H1 (cell line): Measurements from ENCODE around the gene SCN1B. TPM values are rescaled to one million over a fixed set of nuclear protein-coding genes. Genes with fewer than 3 reads are reported as not detected.

Experiments used
- CTCF ChIA-PET: fragments of 300-600 bp; sonication (Branson Sonifier 250); formaldehyde crosslinking; loops from one replicate; lab custom pipeline; 2021; ENCODE audit not compliant: partially characterized antibody; lab: Charles Lee
- POLR2A ChIA-PET: fragments of 300-600 bp; sonication (Branson Sonifier 250); formaldehyde crosslinking; loops from one replicate; lab custom pipeline; 2021; ENCODE audit warnings: inconsistent platforms; ENCODE audit not compliant: partially characterized antibody; lab: Charles Lee
- DNase-seq, 2 experiments: peaks; one replicate each; pipeline versions ENCODE4 v3.0.0 to v3.0.0-alpha.2; 2010 to 2022; ENCODE audit warnings: low spot score in 2 of 2, low read depth in 1 of 2, mixed read lengths in 1 of 2
- FAIRE-seq: peaks from 2 replicates; lab custom pipeline; 2011; peaks lifted over from hg19 to GRCh38; lab: Jason Lieb, UNC
- H2AFZ ChIP-seq: 2 replicates; pipeline ENCODE4 v1.8.1; 2012; ENCODE audit warnings: low read length, inconsistent platforms
- H2AK5ac ChIP-seq: 2 replicates; pipeline ENCODE4 v1.6.1; 2013; ENCODE audit warnings: low read depth, low read length
- H2BK120ac ChIP-seq: replicated peaks from 2 replicates; pipeline ENCODE3; 2013; ENCODE audit warnings: low read depth, low read length, inconsistent platforms
- H2BK12ac ChIP-seq: 2 replicates; pipeline ENCODE4 v1.6.1; 2013; ENCODE audit warnings: low read depth, low read length
- H2BK15ac ChIP-seq: 2 replicates; pipeline ENCODE4 v1.6.1; 2013; ENCODE audit warnings: low read length
- H2BK20ac ChIP-seq: 2 replicates; pipeline ENCODE4 v1.6.1; 2013; ENCODE audit warnings: low read length
- H2BK5ac ChIP-seq: 2 replicates; pipeline ENCODE4 v1.6.1; 2013; ENCODE audit warnings: low read depth, low read length
- H3K14ac ChIP-seq: 2 replicates; pipeline ENCODE4 v1.6.1; 2013; ENCODE audit warnings: inconsistent platforms; ENCODE audit not compliant: insufficient read length
- H3K18ac ChIP-seq: 2 replicates; pipeline ENCODE4 v1.6.1; 2013; ENCODE audit warnings: low read length; ENCODE audit errors: extremely low read depth
- H3K23ac ChIP-seq: 2 replicates; pipeline ENCODE4 v1.6.1; 2013; ENCODE audit warnings: inconsistent platforms; ENCODE audit not compliant: insufficient read length
- H3K23me2 ChIP-seq: 2 replicates; pipeline ENCODE4 v1.6.1; 2013; ENCODE audit warnings: low read depth, low read length
- H3K27ac ChIP-seq: 2 replicates; pipeline ENCODE4 v1.6.1; 2011; ENCODE audit warnings: low read depth, low read length, inconsistent platforms
- H3K27me3 ChIP-seq, 4 experiments: replicated peaks in 1 of 4; 1 replicate in 1 of 4; 2 replicates in 3 of 4; pipeline versions ENCODE4 v1.6.1 to v1.8.1; 2011 to 2013; ENCODE audit warnings: low read length in 3 of 4, mild to moderate bottlenecking in 3 of 4, inconsistent platforms in 2 of 4, mixed read lengths in 2 of 4, moderate library complexity in 1 of 4; ENCODE audit not compliant: control insufficient read depth in 3 of 4, insufficient read depth in 3 of 4; ENCODE audit errors: extremely low read depth in 1 of 4
- H3K36me3 ChIP-seq, 4 experiments: 2 replicates each; pipeline versions ENCODE4 v1.6.1 to v1.8.1; 2011 to 2013; ENCODE audit warnings: mild to moderate bottlenecking in 4 of 4, low read length in 3 of 4, moderate library complexity in 2 of 4, control low read depth in 1 of 4, inconsistent platforms in 1 of 4; ENCODE audit not compliant: insufficient read depth in 4 of 4, control insufficient read depth in 2 of 4
- H3K4ac ChIP-seq: replicated peaks from 2 replicates; pipeline ENCODE3; 2013; ENCODE audit warnings: low read length, low read depth, mixed read lengths, inconsistent platforms; ENCODE audit not compliant: insufficient read length
- H3K4me1 ChIP-seq, 4 experiments: replicated peaks in 1 of 4; 1 replicate in 1 of 4; 2 replicates in 3 of 4; pipeline versions ENCODE4 v1.6.1 to v1.8.1; 2011 to 2013; ENCODE audit warnings: low read length in 3 of 4, inconsistent platforms in 2 of 4, mixed read lengths in 1 of 4; ENCODE audit not compliant: insufficient read depth in 4 of 4, control insufficient read depth in 3 of 4
- H3K4me2 ChIP-seq, 2 experiments: 2 replicates each; pipeline versions ENCODE4 v1.6.1 to v1.8.1; 2011 to 2013; ENCODE audit warnings: low read depth in 2 of 2, low read length in 2 of 2, control low read depth in 1 of 2, inconsistent platforms in 1 of 2, mild to moderate bottlenecking in 1 of 2; ENCODE audit not compliant: insufficient read depth in 1 of 2
- H3K4me3 ChIP-seq, 4 experiments: fragments of 200-600, 300-600 bp in 1 of 4; sonication (generic), shearing (Covaris generic), sonication (Bioruptor Twin) in 1 of 4; 2 replicates each; pipeline versions ENCODE4 v1.5.1 to v1.8.1; 2011 to 2016; ENCODE audit warnings: low read length in 4 of 4, low read depth in 3 of 4, control low read depth in 2 of 4, inconsistent platforms in 2 of 4, mild to moderate bottlenecking in 2 of 4, mixed read lengths in 1 of 4, moderate library complexity in 1 of 4; ENCODE audit not compliant: insufficient read depth in 2 of 4; ENCODE audit errors: extremely low read depth in 1 of 4
- H3K56ac ChIP-seq: replicated peaks from 2 replicates; pipeline ENCODE3; 2013; ENCODE audit warnings: low read depth, mild to moderate bottlenecking, mixed read lengths, low read length, inconsistent platforms; ENCODE audit not compliant: insufficient read length
- H3K79me1 ChIP-seq: 2 replicates; pipeline ENCODE4 v1.6.1; 2013; ENCODE audit warnings: low read depth, low read length, control low read depth
- H3K79me2 ChIP-seq, 2 experiments: 2 replicates each; pipeline versions ENCODE4 v1.6.1 to v1.8.1; 2012 to 2013; ENCODE audit warnings: low read length in 2 of 2, mild to moderate bottlenecking in 2 of 2, inconsistent platforms in 1 of 2; ENCODE audit not compliant: insufficient read depth in 2 of 2, control insufficient read depth in 1 of 2
- H3K9ac ChIP-seq, 4 experiments: replicated peaks in 1 of 4; 1 replicate in 1 of 4; 2 replicates in 3 of 4; pipeline versions ENCODE4 v1.6.1 to v1.8.1; 2011 to 2013; ENCODE audit warnings: low read depth in 3 of 4, low read length in 3 of 4, control low read depth in 2 of 4, mild to moderate bottlenecking in 2 of 4, moderate library complexity in 2 of 4, inconsistent platforms in 1 of 4; ENCODE audit errors: extremely low read depth in 1 of 4
- H3K9me3 ChIP-seq, 2 experiments: 2 replicates each; pipeline versions ENCODE4 v1.6.1 to v1.8.1; 2012 to 2013; ENCODE audit warnings: mild to moderate bottlenecking in 2 of 2, moderate library complexity in 2 of 2, control low read depth in 1 of 2, inconsistent platforms in 1 of 2, low read depth in 1 of 2, low read length in 1 of 2, mixed read lengths in 1 of 2; ENCODE audit not compliant: insufficient read depth in 2 of 2
- H4K20me1 ChIP-seq, 2 experiments: replicated peaks in 1 of 2; 2 replicates each; pipeline versions ENCODE3 to v1.8.1; 2011 to 2013; ENCODE audit warnings: inconsistent platforms in 2 of 2, low read length in 2 of 2, mild to moderate bottlenecking in 1 of 2; ENCODE audit not compliant: insufficient read depth in 2 of 2, control insufficient read depth in 1 of 2
- H4K5ac ChIP-seq: 2 replicates; pipeline ENCODE4 v1.6.1; 2013; ENCODE audit warnings: low read length, low read depth, mixed read lengths, inconsistent platforms; ENCODE audit not compliant: insufficient read length
- H4K8ac ChIP-seq: 2 replicates; pipeline ENCODE4 v1.8.0; 2013; ENCODE audit warnings: mild to moderate bottlenecking, moderate library complexity, low read length, inconsistent platforms; ENCODE audit not compliant: insufficient read depth; ENCODE audit errors: extremely low read depth
- H4K91ac ChIP-seq: replicated peaks from 2 replicates; pipeline ENCODE3; 2013; ENCODE audit warnings: low read length, mixed read lengths, inconsistent platforms; ENCODE audit not compliant: insufficient read length
- CHD1 ChIP-seq: IDR thresholded peaks from 2 replicates; pipeline ENCODE4 v1.6.1; 2012; ENCODE audit warnings: low read depth, low read length, improper control_type of control experiment
- CHD2 ChIP-seq: IDR thresholded peaks from 2 replicates; pipeline ENCODE4 v1.6.1; 2012; ENCODE audit warnings: low read length, improper control_type of control experiment
- CTBP2 ChIP-seq: IDR thresholded peaks from 2 replicates; pipeline ENCODE4 v1.7.0; 2011; ENCODE audit warnings: borderline replicate concordance, mild to moderate bottlenecking, moderate library complexity, mixed read lengths, low read length; ENCODE audit not compliant: insufficient read depth, insufficient read length
- CTCF ChIP-seq, 3 experiments: IDR thresholded peaks; 1 replicate in 2 of 3; 2 replicates in 1 of 3; pipeline versions ENCODE4 v1.5.1 to v1.6.1; 2011; ENCODE audit warnings: low read length in 3 of 3, mild to moderate bottlenecking in 3 of 3, inconsistent platforms in 2 of 3, low read depth in 1 of 3, moderate library complexity in 1 of 3; ENCODE audit not compliant: insufficient read depth in 1 of 3; ENCODE audit errors: control extremely low read depth in 1 of 3
- JUN ChIP-seq: IDR thresholded peaks from 2 replicates; pipeline ENCODE4 v1.6.1; 2011; ENCODE audit warnings: low read depth, mild to moderate bottlenecking, improper control_type of control experiment, low read length
- POLR2A ChIP-seq, 2 experiments: IDR thresholded peaks; 1 replicate in 1 of 2; 2 replicates in 1 of 2; pipeline ENCODE4 v1.6.1; 2011; ENCODE audit warnings: low read depth in 2 of 2, low read length in 2 of 2, mild to moderate bottlenecking in 2 of 2; ENCODE audit errors: control extremely low read depth in 1 of 2
- SAP30 ChIP-seq: fragments of 300-600 bp; sonication (generic); IDR thresholded peaks from 2 replicates; pipeline ENCODE4 v1.7.1; 2012; ENCODE audit warnings: low read length, moderate library complexity, mild to moderate bottlenecking, inconsistent platforms; ENCODE audit not compliant: insufficient read depth, insufficient replicate concordance
- SIRT6 ChIP-seq: IDR thresholded peaks from one replicate; pipeline ENCODE4 v1.7.1; 2012; ENCODE audit warnings: low read length, inconsistent platforms
- SIX5 ChIP-seq: IDR thresholded peaks from 2 replicates; pipeline ENCODE4 v1.6.1; 2011; ENCODE audit warnings: mild to moderate bottlenecking, low read depth, low read length
- SP4 ChIP-seq: IDR thresholded peaks from 2 replicates; pipeline ENCODE4 v1.6.1; 2012; ENCODE audit warnings: low read length, inconsistent platforms
- TAF7 ChIP-seq: optimal IDR thresholded peaks from 2 replicates; pipeline ENCODE3; 2011; ENCODE audit warnings: low read depth, mild to moderate bottlenecking, inconsistent platforms, low read length, moderate library complexity, borderline replicate concordance
- TCF12 ChIP-seq: IDR thresholded peaks from 2 replicates; pipeline ENCODE4 v1.6.1; 2011; ENCODE audit warnings: low read depth, mild to moderate bottlenecking, low read length
- WGBS, 2 experiments: shearing (Covaris generic) in 1 of 2; methylation state at CpG; one replicate each; pipeline versions ENCODE4 v1.1.6 to v1.1.7; 2013 to 2015; ENCODE audit warnings: low lambda C conversion rate in 2 of 2, mixed read lengths in 2 of 2, inconsistent platforms in 1 of 2, low coverage in 1 of 2, missing lambda C conversion rate in 1 of 2; ENCODE audit not compliant: insufficient replicate concordance in 2 of 2, insufficient coverage in 1 of 2, insufficient read length in 1 of 2; ENCODE audit errors: extremely low coverage in 1 of 2, missing lambda C conversion rate in 1 of 2; 5-methylcytosine and 5-hydroxymethylcytosine counted together
- polyA plus RNA-seq, 7 experiments: library from polyadenylated mRNA; depleted of rRNA in 3 of 7; stranded (reverse) in 5 of 7; unstranded in 2 of 7; fragments of >200 nt in 5 of 7; fragments of 200-250 nt in 2 of 7; gene quantifications; 1 replicate in 5 of 7; 2 replicates in 1 of 7; 4 replicates in 1 of 7; pipeline versions ENCODE4 v1.2.1 to v1.2.3, GENCODE V29; 2011 to 2013; ENCODE audit warnings: missing spikeins in 2 of 7, mixed read lengths in 2 of 7
- total RNA-seq: library from RNA; stranded (reverse); fragmentation: NEBNext Ultra II Directional; extraction: Animal tissue kit (Norgen Biotek cat#: 25700); gene quantifications from 2 replicates; pipeline ENCODE4 v1.2.1, GENCODE V29; 2021

SCN1B gene
- total and polyA plus RNA-seq, 2 of the 8 experiments (the other 6 are each of a cell fraction or from before 2014, with no cell fraction given) = 3.1 to 3.5 TPM

GRCh38 chr19:34995551-34995950 is 34.7 kb upstream of the SCN1B start:
- POLR2A ChIA-PET = interaction anchor here (0.8 to 22.5 kb wide), 3 partner anchors 11 to 44 kb away, joined by 3 to 366 read pairs (median 5); partner anchors contain the start of gene SCN1B
- H4K91ac ChIP-seq = no peak overlapping the region
- no peak for TF ChIP-seq SAP30
- TF ChIP-seq SP4 = no peak
- no peak for TF ChIP-seq JUN
- TF ChIP-seq SIRT6 = no peak
- no peak for TF ChIP-seq CTCF (IDR thresholded peaks at IDR 0.05; ENCODE audit: control extremely low read depth in 1 of 3, insufficient read depth in 1 of 3, low read depth in 1 of 3, low read length in 3 of 3)
- TF ChIP-seq POLR2A (IDR thresholded peaks at IDR 0.05; ENCODE audit: control extremely low read depth in 1 of 2, low read depth in 2 of 2, low read length in 2 of 2) = no peak
- no peak for TF ChIP-seq CHD2
- TF ChIP-seq CTBP2 = no peak
- no peak for TF ChIP-seq SIX5
- no peak for TF ChIP-seq TAF7
- TF ChIP-seq TCF12 = no peak
- no peak for TF ChIP-seq CHD1

More at GRCh38 chr19:34995551-34995950, 34.7 kb upstream of the SCN1B start:
- H3K23me2 ChIP-seq = peaks cover 10% of the 10 kb centered on the region; the same call in 1 of the 2 replicates
- H3K4me3 ChIP-seq = no peak overlapping the region
- H4K5ac ChIP-seq = no peak overlapping the region
- H3K18ac ChIP-seq = no peak overlapping the region
- no peak overlapping the region for H3K4me2 ChIP-seq
- no peak overlapping the region for H2BK120ac ChIP-seq
- H2BK20ac ChIP-seq = no peak overlapping the region; the same call in 1 of the 2 replicates
- no peak overlapping the region for H3K14ac ChIP-seq
- no peak overlapping the region for H3K23ac ChIP-seq
- H3K4me1 ChIP-seq = peaks cover 0 to 10% (median 8%) of the 10 kb centered on the region in 4 experiments; a peak in 6 of 7 replicates
- H2AFZ ChIP-seq = no peak overlapping the region
- no peak for FAIRE-seq
- DNase-seq = no peak
- H3K4ac ChIP-seq = no peak overlapping the region
- H4K8ac ChIP-seq = no peak overlapping the region
- H2BK12ac ChIP-seq = no peak overlapping the region; the same call in 1 of the 2 replicates
- no peaks in the 10 kb centered on the region for H4K20me1 ChIP-seq
- H3K79me1 ChIP-seq = no peaks in the 10 kb centered on the region
- no peak overlapping the region for H3K9ac ChIP-seq
- CTCF ChIA-PET = interaction anchor here (0.6 to 1.9 kb wide), 5 partner anchors 12 to 573 kb away, joined by 3 to 7 read pairs (median 3); no protein-coding TSS in a partner anchor
- no peak overlapping the region for H3K27ac ChIP-seq
- no peaks in the 10 kb centered on the region for H3K9me3 ChIP-seq
- no peak overlapping the region for H2BK15ac ChIP-seq
- no peaks in the 10 kb centered on the region for H3K36me3 ChIP-seq
- WGBS, 2 experiments = 92% methylated on average over 6 of the region's 8 CpGs; no CpG with 5 or more reads in 1 of the 2 experiments
- no peak overlapping the region for H2BK5ac ChIP-seq
- H2AK5ac ChIP-seq = no peak overlapping the region; the same call in 1 of the 2 replicates
- H3K79me2 ChIP-seq = peaks cover 0 to under 1% of the 10 kb centered on the region in 2 experiments; a peak in 1 of 4 replicates
- H3K27me3 ChIP-seq = no peaks in the 10 kb centered on the region
- no peak overlapping the region for H3K56ac ChIP-seq
